Measurements from ENCODE around the gene LEP. TPM values are rescaled to one million over a fixed set of nuclear protein-coding genes. Genes with fewer than 3 reads are reported as not detected.

Gene LEP
- total and polyA plus RNA-seq, 4 donors, result 0.02 TPM; not detected in 3

DNA sequence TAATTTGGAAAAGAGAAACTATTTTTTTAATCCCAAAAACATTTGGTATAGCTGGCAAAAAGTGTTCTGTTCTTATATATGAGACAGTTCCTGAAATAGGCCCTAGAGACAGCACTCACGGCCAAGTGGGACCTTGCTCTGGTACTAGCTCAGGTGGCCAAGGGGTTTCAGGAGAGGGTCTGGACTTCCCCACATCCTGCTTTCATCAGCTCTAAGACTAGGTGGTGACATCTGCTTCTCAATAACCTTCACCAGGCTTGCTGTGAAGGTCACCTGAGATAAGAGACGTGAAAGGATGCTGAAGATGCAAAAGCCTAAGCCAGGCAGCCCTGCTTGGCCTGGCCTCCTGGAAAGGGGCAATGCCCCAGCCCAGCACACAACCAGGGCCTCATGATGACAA lies 62.1 kb downstream of the LEP start:
- no peak for DNase-seq (ENCODE audit: low spot score)
- H3K36me3 ChIP-seq (ENCODE audit: control insufficient read depth in 4 of 4, insufficient read depth in 3 of 4, low read depth in 1 of 4, low read length in 3 of 4), result peaks cover 0 to 43% (median 18%) of the 10 kb centered on the region in 4 donors
- no peaks in the 10 kb centered on the region for H3K4me1 ChIP-seq (ENCODE audit: control insufficient read depth in 4 of 4, insufficient read depth in 4 of 4, low read length in 3 of 4)
- 94% methylated on average over 2 of the region's 2 CpGs for WGBS
- no peak overlapping the region for H3K4me3 ChIP-seq (ENCODE audit: low read depth in 1 of 3, low read length in 3 of 3)
- H3K27ac ChIP-seq (ENCODE audit: low read depth in 1 of 2, low read length in 2 of 2), result no peak overlapping the region
- TF ChIP-seq FOXA2 (IDR thresholded peaks at IDR 0.05) (no peak), HNF4G (IDR thresholded peaks at IDR 0.05) (no peak), FOXA1 (IDR thresholded peaks at IDR 0.05) (no peak), RXRA (IDR thresholded peaks at IDR 0.05) (no peak), GABPA (IDR thresholded peaks at IDR 0.05 in 1 of 2, conservative IDR thresholded peaks at IDR 0.05 in 1 of 2) (no peak), SP1 (IDR thresholded peaks at IDR 0.05) (no peak), EGR1 (IDR thresholded peaks at IDR 0.05; ENCODE audit: low read depth in 2 of 2) (no peak), YY1 (IDR thresholded peaks at IDR 0.05) (no peak), HNF4A (conservative IDR thresholded peaks at IDR 0.05) (no peak)
- TF ChIP-seq, protein P1, sequence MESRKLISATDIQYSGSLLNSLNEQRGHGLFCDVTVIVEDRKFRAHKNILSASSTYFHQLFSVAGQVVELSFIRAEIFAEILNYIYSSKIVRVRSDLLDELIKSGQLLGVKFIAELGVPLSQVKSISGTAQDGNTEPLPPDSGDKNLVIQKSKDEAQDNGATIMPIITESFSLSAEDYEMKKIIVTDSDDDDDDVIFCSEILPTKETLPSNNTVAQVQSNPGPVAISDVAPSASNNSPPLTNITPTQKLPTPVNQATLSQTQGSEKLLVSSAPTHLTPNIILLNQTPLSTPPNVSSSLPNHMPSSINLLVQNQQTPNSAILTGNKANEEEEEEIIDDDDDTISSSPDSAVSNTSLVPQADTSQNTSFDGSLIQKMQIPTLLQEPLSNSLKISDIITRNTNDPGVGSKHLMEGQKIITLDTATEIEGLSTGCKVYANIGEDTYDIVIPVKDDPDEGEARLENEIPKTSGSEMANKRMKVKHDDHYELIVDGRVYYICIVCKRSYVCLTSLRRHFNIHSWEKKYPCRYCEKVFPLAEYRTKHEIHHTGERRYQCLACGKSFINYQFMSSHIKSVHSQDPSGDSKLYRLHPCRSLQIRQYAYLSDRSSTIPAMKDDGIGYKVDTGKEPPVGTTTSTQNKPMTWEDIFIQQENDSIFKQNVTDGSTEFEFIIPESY (IDR thresholded peaks at IDR 0.05), result no peak
- TF ChIP-seq, protein P2, sequence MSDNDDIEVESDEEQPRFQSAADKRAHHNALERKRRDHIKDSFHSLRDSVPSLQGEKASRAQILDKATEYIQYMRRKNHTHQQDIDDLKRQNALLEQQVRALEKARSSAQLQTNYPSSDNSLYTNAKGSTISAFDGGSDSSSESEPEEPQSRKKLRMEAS (IDR thresholded peaks at IDR 0.05), result no peak
- TF ChIP-seq, protein P3, sequence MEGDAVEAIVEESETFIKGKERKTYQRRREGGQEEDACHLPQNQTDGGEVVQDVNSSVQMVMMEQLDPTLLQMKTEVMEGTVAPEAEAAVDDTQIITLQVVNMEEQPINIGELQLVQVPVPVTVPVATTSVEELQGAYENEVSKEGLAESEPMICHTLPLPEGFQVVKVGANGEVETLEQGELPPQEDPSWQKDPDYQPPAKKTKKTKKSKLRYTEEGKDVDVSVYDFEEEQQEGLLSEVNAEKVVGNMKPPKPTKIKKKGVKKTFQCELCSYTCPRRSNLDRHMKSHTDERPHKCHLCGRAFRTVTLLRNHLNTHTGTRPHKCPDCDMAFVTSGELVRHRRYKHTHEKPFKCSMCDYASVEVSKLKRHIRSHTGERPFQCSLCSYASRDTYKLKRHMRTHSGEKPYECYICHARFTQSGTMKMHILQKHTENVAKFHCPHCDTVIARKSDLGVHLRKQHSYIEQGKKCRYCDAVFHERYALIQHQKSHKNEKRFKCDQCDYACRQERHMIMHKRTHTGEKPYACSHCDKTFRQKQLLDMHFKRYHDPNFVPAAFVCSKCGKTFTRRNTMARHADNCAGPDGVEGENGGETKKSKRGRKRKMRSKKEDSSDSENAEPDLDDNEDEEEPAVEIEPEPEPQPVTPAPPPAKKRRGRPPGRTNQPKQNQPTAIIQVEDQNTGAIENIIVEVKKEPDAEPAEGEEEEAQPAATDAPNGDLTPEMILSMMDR (IDR thresholded peaks at IDR 0.05; ENCODE audit: low read depth, low read length, missing input control), result no peak
- no peaks in the 10 kb centered on the region for H3K9me3 ChIP-seq (ENCODE audit: control insufficient read depth in 4 of 4, low read length in 3 of 4)
- no peaks in the 10 kb centered on the region for H3K27me3 ChIP-seq (ENCODE audit: control insufficient read depth in 4 of 4, insufficient read depth in 4 of 4, low read length in 3 of 4)
- no peak overlapping the region for H3K9ac ChIP-seq (ENCODE audit: low read depth in 1 of 2, low read length in 2 of 2)

DNA sequence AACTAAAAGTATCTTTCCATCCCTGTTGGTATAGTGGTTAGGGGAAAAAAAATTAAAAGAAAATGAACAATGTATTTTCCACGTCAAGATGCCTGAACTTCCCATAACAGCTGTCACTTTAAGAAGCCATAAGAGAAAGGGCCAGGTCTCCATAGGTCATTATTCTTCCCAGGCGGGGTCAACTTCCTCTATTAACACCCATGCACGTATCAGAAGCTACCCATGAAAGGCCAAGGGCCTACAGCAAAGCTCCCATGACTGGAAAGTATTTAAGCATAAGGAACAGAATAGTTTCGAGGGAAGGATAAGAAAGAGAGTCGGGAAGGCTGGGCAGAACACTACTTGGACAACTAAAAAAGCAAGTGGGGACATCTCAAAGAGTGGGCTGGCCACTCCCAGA lies 62.6 kb downstream of the LEP start:
- WGBS, result 91% methylated on average over 5 of the region's 5 CpGs
- DNase-seq (ENCODE audit: low spot score), result no peak
- Histone ChIP-seq H3K36me3 (ENCODE audit: control insufficient read depth in 4 of 4, insufficient read depth in 3 of 4, low read depth in 1 of 4, low read length in 3 of 4) (peaks cover 0 to 45% (median 21%) of the 10 kb centered on the region in 4 donors), H3K4me3 (ENCODE audit: low read depth in 1 of 3, low read length in 3 of 3) (no peak overlapping the region), H3K27me3 (ENCODE audit: control insufficient read depth in 4 of 4, insufficient read depth in 4 of 4, low read length in 3 of 4) (no peaks in the 10 kb centered on the region), H3K9me3 (ENCODE audit: control insufficient read depth in 4 of 4, low read length in 3 of 4) (no peaks in the 10 kb centered on the region), H3K4me1 (ENCODE audit: control insufficient read depth in 4 of 4, insufficient read depth in 4 of 4, low read length in 3 of 4) (no peaks in the 10 kb centered on the region), H3K27ac (ENCODE audit: low read depth in 1 of 2, low read length in 2 of 2) (no peak overlapping the region), H3K9ac (ENCODE audit: low read depth in 1 of 2, low read length in 2 of 2) (no peak overlapping the region)
- TF ChIP-seq HNF4G (IDR thresholded peaks at IDR 0.05) (no peak), RXRA (IDR thresholded peaks at IDR 0.05) (peak in 1 of 2 donors; percentile 19)

DNA sequence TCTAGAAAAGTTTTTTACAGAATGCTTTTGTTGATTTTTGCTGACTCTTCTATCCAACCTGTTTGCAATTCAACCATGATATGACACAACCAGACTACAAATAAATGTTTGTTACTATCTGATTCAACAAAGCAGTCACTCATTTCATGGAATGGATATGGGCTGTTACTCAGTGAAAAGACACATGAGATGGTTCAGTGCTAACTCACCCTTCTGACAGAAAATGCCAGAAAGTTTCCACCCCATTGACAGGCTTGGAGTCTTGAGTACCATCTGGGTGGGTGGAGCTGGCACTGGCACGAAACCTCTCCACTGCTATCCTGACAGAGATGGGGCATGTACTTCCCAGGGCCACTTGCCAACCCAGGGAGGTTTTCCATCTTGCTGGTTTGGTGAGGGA lies 63.1 kb downstream of the LEP start:
- Histone ChIP-seq H3K4me3 (ENCODE audit: low read depth in 1 of 3, low read length in 3 of 3) (no peak overlapping the region), H3K9me3 (ENCODE audit: control insufficient read depth in 4 of 4, low read length in 3 of 4) (no peaks in the 10 kb centered on the region), H3K27ac (ENCODE audit: low read depth in 1 of 2, low read length in 2 of 2) (no peak overlapping the region), H3K36me3 (ENCODE audit: control insufficient read depth in 4 of 4, insufficient read depth in 3 of 4, low read depth in 1 of 4, low read length in 3 of 4) (peaks cover 0 to 48% (median 24%) of the 10 kb centered on the region in 4 donors), H3K4me1 (ENCODE audit: control insufficient read depth in 4 of 4, insufficient read depth in 4 of 4, low read length in 3 of 4) (no peaks in the 10 kb centered on the region), H3K27me3 (ENCODE audit: control insufficient read depth in 4 of 4, insufficient read depth in 4 of 4, low read length in 3 of 4) (no peaks in the 10 kb centered on the region), H3K9ac (ENCODE audit: low read depth in 1 of 2, low read length in 2 of 2) (no peak overlapping the region)
- TF ChIP-seq, protein P3 (IDR thresholded peaks at IDR 0.05; ENCODE audit: low read depth, low read length, missing input control), result no peak
- 95% methylated on average over 1 of the region's 1 CpG for WGBS
- no peak for DNase-seq (ENCODE audit: low spot score)

Data from liver (tissue), 9 donors.